Forelimb muscle (tissue), 1 donor: ENCODE measurements around the gene ZDHHC3. TPM values are rescaled to one million over a fixed set of nuclear protein-coding genes. Genes with fewer than 3 reads are reported as not detected.

Experiments used
- DNase-seq: peaks from one replicate; pipeline ENCODE4 v3.0.0-alpha.2; 2013; ENCODE audit warnings: low read depth
- polyA plus RNA-seq: library from polyadenylated mRNA; unstranded; fragments of 120-200 nt; gene quantifications from one replicate; pipeline ENCODE4 v1.2.1, GENCODE V29; 2013; ENCODE audit not compliant: insufficient read length

The ZDHHC3 gene, protein sequence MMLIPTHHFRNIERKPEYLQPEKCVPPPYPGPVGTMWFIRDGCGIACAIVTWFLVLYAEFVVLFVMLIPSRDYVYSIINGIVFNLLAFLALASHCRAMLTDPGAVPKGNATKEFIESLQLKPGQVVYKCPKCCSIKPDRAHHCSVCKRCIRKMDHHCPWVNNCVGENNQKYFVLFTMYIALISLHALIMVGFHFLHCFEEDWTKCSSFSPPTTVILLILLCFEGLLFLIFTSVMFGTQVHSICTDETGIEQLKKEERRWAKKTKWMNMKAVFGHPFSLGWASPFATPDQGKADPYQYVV
- polyA plus RNA-seq = 40.9 TPM

GRCh38 chr3:44976002-44976815 is at the start of gene ZDHHC3, which contains the start of gene EXOSC7:
Gene ZDHHC3 (minus strand): TSS chr3:44976174. CDS start chr3:44959436, 16,738 bp downstream.
Gene EXOSC7 (plus strand): TSS chr3:44976244. CDS start chr3:44976278, 34 bp downstream.
- DNase-seq = peak; percentile 52

- DNase-seq = no peak
These were observed 48.7 kb upstream of the ZDHHC3 start for GRCh38 chr3:45024542-45025255.

- no peak for DNase-seq
These were observed 47.7 kb upstream of the ZDHHC3 start for GRCh38 chr3:45023675-45024074.

DNA sequence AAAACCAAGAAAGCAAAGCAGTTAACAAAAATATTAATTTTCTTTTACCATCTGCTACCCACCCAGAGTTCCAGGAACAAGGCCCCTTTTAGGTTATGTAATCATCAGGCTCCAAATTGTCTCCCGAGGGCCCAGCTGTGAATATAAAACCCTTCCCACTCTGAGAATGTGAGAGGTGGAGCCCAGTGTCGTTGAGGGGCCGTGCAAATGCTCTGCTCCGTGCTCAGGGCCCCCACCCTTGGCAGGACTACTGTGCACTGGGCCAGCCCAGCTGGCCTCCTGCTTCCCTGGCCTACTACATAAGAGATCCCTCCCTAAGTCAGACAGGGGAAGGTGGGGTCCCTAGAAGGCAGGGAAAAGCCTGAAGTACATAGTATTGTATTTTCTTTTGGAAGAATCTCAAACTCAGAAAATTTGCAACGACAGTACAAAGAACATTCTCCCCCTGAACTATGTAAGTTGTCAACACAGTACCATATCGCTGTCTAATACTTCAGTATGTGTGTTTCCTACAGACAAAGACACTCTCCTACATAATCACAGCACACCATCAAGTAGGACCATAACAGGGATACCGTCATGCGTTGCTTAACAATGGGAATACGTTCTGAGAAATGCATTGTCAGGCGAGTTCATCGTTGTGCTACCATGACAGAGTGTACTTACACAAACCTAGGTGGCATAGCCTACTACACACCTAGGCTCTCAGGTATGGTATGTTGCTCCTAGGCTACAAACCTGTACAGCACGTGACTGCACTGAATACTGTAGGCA is 45.7 kb upstream of the ZDHHC3 start:
- peak; percentile 79 for DNase-seq

DNA sequence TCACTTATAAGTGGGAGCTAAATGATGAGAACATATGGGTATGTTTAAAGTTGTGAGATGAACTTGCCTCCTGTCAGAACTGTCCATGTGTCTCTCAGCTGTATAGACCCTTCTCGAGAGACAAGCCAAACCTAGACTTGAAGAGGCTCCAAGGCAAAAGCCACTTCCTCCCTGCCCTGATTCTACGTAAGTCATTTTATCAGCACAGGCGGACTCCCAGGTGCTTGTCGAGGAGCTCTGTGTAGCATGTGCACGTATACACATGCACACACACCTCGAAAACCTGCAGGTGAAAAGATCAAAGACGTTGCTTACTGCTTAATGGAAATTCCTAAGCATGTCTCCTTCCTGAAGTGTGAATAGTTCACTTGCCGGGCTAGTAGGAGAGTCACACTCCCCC is 44.6 kb upstream of the ZDHHC3 start:
- DNase-seq = no peak

DNA sequence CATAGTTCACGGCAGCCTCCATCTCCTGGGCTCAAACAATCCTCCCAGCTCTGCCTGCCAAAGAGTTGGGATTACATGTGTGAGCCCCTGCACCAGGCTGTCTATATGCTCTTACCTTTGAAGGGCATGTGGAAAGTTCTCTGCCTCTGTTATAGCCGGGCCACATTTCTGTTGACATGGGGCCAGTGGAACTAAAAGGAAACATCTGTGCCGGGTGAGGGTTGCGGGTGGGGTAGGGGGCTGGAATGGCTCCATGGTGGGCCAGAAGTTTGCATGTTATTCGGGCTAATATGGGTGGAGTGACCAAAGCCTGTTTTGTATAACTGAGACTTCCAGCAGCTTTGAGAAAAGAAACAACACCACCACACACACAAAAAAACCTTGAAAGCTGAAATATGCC is 41.8 kb upstream of the ZDHHC3 start:
- no peak for DNase-seq

GRCh38 chr3:45016916-45017315 is 40.9 kb upstream of the ZDHHC3 start:
- DNase-seq = no peak

DNA sequence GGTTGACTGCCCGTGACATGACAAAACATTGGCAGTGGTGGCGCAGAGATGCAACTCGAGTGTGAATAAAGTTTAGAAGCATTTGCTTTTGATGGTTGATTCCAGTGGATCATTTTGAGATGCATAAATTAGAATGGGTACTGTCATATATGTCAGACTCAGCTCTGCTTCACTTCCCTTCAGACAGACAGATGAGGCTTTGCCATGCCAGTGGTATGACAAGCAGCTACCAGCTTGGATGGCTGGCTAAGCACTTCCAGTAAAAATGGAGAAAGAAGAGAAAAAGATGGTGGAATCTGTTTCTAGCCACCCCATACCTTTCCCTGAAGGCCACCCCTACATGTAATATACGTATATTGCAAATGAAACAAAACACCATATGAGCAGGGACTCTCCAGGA is 36.6 kb upstream of the ZDHHC3 start:
- no peak for DNase-seq

GRCh38 chr3:45011756-45012508 is 36.0 kb upstream of the ZDHHC3 start:
- DNase-seq = no peak

DNA sequence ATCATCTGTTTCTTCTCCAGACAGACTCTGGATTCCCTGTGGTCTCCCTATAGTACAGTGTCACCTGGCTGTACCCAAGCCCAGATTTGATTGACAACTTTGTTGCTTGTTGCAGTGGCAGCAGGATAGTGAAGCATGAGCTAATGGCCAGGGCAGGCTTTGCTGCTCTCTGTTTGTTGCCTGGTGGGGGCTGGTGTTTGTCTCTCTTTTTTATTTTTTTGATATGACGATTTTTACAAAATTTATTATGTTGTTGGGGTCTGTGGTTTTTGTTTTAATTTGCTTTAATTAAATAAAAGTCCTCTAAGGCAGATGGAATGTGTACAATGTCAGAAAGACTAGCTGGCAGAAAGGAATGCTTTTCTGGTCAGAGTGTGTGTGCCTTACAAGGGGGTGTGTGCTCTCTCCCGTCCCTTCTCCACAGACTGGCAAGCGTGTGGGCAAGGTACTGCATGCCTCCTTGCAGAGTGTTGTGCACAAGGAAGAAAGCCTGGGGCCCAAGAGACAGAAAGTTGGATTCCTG is 34.9 kb upstream of the ZDHHC3 start:
- DNase-seq = no peak

- no peak for DNase-seq
These were observed 33.9 kb upstream of the ZDHHC3 start for GRCh38 chr3:45009868-45010267.

GRCh38 chr3:45008117-45008516 is 32.1 kb upstream of the ZDHHC3 start:
- DNase-seq = no peak

GRCh38 chr3:45007091-45007490 is 31.1 kb upstream of the ZDHHC3 start:
- DNase-seq = no peak

- no peak for DNase-seq
These were observed 27.9 kb upstream of the ZDHHC3 start for GRCh38 chr3:45003859-45004258.

DNA sequence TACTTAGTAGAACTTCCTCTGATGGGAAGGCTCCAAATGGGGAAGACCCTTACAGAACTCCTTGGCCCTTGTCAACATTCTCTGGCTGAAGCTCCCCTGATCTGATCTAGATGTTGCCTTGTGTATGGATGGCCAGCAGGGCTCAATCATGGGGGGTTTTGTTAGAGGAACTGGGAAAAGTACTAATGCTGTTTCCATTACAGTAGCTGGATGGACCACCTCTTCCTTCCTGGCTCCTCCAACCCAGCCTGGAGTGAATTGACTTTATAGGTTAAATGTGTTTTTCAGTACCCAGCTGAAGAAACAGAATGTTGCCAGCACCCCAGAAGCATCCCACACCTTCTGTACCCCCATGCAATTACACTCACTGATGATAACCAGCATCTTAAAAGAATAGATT is 27.4 kb upstream of the ZDHHC3 start:
- DNase-seq = no peak

DNA sequence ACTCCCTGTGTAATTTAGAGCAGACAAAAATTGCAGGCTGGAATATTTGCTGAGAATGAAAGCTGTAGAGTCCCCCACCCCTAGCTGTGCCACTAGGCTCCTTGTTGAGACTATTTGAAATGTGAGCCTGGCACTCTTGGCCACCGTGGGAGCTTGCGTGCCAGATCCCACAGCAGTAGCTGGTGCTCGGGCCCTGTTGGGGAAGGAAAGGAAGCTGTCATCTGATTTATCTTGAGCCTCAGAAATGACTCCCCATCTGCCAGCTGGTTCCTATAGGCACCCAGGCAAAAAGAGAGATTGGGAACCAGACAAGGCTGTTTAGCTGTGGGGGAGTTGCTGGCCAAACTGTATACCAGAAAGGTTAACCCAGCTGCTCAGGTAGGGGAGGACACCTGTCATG is 26.7 kb upstream of the ZDHHC3 start:
- no peak for DNase-seq

DNA sequence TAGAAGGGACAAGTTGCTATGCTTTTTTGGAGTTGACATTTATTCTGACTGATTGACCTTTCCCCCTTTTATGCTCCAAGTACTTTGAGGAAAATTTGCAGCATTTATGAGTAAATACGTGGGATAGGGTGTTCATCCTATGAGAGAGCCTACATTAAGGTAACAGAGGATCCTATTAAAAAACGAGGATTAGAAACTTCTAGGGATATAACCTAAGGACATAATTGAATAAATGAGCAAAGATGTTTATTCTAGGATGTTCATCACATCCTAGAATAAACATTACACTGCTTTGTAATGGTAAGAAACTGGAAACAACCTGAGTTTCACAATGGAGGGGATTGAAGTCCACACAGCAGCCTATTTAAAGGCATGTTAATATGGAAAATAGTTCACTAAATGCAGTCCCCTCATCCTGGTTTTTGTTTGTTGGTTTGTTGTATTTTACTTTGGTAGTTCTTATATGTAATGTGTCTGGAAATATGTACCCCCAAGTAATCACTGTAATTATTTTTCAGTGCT is 26.2 kb upstream of the ZDHHC3 start:
- no peak for DNase-seq

- DNase-seq = no peak
These were observed 25.8 kb upstream of the ZDHHC3 start for GRCh38 chr3:45001738-45002137.

GRCh38 chr3:45000823-45001222 is 24.8 kb upstream of the ZDHHC3 start:
- no peak for DNase-seq

DNA sequence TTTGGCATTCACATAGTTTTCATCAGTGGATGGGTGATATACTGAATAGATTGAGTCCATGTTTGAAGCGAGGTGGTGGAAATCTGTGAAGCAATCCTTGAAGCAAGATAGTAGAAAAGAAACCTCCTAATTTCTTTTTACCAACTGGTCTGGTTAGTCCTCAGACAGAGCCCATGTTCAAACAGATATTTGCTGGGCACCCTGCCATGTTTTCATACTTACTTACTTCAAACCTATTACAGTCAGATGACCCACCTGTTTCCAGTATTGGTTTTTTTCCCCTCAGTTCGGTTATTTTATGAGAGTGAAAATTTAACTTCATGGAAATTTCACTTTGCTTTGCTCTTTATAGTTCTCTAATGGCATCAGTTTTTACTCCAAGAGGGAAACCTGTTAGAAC is 23.8 kb upstream of the ZDHHC3 start:
- no peak for DNase-seq
